Upper lobe of right lung (tissue), 1 donor: ENCODE measurements around the gene UPF2. TPM values are rescaled to one million over a fixed set of nuclear protein-coding genes. Genes with fewer than 3 reads are reported as not detected.
"Not testable (repeated sequence)": the region's sequence is repeated elsewhere in the genome, so short reads cannot be mapped to it uniquely, and the experiment has no call there.

Experiments
- ATAC-seq: fragments of 200-7000 bp; cut with Tn5 transposase; one replicate; pipeline ENCODE4 v1.9.1; 2020; ENCODE audit warnings: mild to moderate bottlenecking, moderate library complexity
- DNase-seq: peaks from one replicate; pipeline ENCODE4 v3.0.0-alpha.2; 2020
- H3K27ac ChIP-seq: fragments of 200-600 bp; one replicate; pipeline ENCODE4 v1.8.0; 2022
- H3K27me3 ChIP-seq: fragments of 200-600 bp; one replicate; pipeline ENCODE4 v1.8.0; 2022; ENCODE audit warnings: mild to moderate bottlenecking
- H3K36me3 ChIP-seq: fragments of 200-600 bp; one replicate; pipeline ENCODE4 v1.8.0; 2022
- H3K4me1 ChIP-seq: fragments of 200-600 bp; one replicate; pipeline ENCODE4 v1.8.0; 2022
- H3K4me3 ChIP-seq: fragments of 200-600 bp; one replicate; pipeline ENCODE4 v1.8.0; 2022; ENCODE audit warnings: mild to moderate bottlenecking
- H3K9me3 ChIP-seq: fragments of 200-600 bp; one replicate; pipeline ENCODE4 v1.8.0; 2022
- intact Hi-C: fragments of 100-400 bp; cut with DNase I; formaldehyde crosslinking; loops from one replicate; pipeline ENCODE4 v1.11.0; 2022
- total RNA-seq: library from RNA; stranded (reverse); fragmentation: NEBNext Ultra II Directional; extraction: Animal tissue kit (Norgen Biotek cat#: 25700); gene quantifications from one replicate; pipeline ENCODE4 v1.2.1, GENCODE V29; 2021
- TF ChIP-seq, protein P1 (sequence below): fragments of 200-600 bp; IDR thresholded peaks from one replicate; pipeline ENCODE4 v1.8.0; 2022; ENCODE audit warnings: antibody characterized with exemption
- donor health status: DM: no; HTN: yes; CAD: no; lungs with severe emphysema.

The UPF2 gene
- total RNA-seq, 1 donor from 2014 or later = 20.1 TPM

DNA sequence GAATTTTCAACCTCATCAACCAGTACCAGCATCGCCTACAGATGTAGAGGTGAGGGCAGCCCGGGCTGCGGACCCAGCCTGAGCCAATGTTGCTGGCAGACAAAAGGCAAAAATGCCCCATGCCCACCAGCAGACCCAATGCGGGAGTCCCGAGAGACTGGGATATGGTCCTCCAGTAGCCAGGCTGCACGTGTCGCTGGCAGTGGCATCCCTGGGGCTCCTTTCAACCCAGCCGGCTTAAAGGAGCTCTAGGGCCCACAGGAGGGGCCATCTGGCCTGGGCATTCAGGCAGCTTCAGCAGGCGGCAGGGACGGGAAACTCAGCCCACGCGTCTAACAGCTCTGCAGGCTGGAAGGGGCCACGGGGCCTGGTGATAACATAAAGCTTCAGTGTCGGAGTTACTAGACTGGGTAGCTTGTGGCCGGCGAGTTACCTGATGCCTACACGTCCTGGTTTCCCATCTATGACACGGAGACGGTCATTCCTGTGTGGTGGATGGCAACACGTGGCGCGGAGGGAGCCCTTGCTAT, 148.8 kb downstream of the UPF2 start:
- intact Hi-C loops = no loop called here
- TF ChIP-seq, protein P1, sequence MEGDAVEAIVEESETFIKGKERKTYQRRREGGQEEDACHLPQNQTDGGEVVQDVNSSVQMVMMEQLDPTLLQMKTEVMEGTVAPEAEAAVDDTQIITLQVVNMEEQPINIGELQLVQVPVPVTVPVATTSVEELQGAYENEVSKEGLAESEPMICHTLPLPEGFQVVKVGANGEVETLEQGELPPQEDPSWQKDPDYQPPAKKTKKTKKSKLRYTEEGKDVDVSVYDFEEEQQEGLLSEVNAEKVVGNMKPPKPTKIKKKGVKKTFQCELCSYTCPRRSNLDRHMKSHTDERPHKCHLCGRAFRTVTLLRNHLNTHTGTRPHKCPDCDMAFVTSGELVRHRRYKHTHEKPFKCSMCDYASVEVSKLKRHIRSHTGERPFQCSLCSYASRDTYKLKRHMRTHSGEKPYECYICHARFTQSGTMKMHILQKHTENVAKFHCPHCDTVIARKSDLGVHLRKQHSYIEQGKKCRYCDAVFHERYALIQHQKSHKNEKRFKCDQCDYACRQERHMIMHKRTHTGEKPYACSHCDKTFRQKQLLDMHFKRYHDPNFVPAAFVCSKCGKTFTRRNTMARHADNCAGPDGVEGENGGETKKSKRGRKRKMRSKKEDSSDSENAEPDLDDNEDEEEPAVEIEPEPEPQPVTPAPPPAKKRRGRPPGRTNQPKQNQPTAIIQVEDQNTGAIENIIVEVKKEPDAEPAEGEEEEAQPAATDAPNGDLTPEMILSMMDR = no peak
- Histone ChIP-seq H3K27ac (no peak overlapping the region), H3K4me1 (peaks cover 3% of the 10 kb centered on the region), H3K9me3 (no peaks in the 10 kb centered on the region), H3K4me3 (no peak overlapping the region), H3K27me3 (no peaks in the 10 kb centered on the region), H3K36me3 (no peaks in the 10 kb centered on the region)
- ATAC-seq (no peak), DNase-seq (peak; percentile 43)

DNA sequence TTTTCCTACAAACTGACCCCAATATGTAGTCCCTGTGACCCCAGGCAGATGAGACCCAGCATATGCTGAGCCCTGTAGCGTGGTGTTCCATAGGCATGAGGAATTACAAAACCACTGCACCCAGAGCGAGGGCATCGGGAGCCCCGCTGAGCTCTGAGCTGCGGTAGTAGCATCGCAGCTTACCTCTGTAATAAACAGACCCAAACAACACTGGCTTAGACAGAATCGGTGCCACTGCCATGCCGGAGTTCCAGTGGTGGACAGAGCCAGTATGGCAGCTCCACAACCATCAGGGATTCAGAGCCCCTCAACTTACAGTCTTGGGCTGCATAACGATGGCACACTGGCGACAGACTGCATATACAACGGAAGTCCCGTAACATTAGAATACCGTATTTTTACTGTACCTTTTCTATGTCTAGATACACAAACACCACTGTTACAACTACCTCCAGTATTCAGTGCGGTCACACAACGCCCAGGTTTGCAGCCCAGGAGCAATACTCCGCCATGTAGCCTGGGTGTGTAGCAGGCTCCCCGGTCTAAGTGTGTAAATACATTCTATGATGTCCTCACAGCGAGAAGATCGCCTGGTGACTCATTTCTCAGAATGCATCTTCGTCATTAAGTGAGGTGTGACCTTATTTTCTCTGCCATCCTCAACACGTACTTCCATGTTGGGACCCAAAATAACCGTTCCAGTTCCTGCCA, 150.7 kb downstream of the UPF2 start:
- no peak overlapping the region for H3K4me3 ChIP-seq
- H3K27ac ChIP-seq = no peak overlapping the region
- TF ChIP-seq, protein P1 = no peak
- no peaks in the 10 kb centered on the region for H3K9me3 ChIP-seq
- no peaks in the 10 kb centered on the region for H3K4me1 ChIP-seq
- no peak for DNase-seq
- no peaks in the 10 kb centered on the region for H3K27me3 ChIP-seq
- no peaks in the 10 kb centered on the region for H3K36me3 ChIP-seq
- no peak for ATAC-seq
- intact Hi-C loops = no loop called here

DNA sequence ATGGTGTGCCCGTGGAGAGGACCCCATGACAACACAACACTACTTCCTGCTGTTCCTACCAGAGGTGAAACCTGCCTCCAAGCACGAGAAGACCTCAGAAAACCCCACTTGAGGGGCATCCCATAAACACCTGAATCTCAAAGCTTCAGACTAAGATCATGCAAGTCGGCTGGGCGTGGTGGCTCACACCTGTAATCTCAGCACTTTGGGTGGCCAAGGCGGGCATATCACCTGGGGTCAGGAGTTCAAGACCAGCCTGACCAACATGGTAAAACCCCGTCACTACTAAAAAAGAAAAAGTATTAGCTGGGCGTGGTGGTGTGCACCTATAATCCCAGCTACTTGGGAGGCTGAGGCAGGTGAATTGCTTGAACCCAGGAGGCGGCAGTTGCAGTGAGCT, 153.3 kb downstream of the UPF2 start:
- H3K4me3 ChIP-seq, H3K4me1 ChIP-seq, H3K27ac ChIP-seq, ATAC-seq, H3K9me3 ChIP-seq, intact Hi-C loops, H3K36me3 ChIP-seq, H3K27me3 ChIP-seq: not testable (repeated sequence)
- DNase-seq = peak; percentile 19

DNA sequence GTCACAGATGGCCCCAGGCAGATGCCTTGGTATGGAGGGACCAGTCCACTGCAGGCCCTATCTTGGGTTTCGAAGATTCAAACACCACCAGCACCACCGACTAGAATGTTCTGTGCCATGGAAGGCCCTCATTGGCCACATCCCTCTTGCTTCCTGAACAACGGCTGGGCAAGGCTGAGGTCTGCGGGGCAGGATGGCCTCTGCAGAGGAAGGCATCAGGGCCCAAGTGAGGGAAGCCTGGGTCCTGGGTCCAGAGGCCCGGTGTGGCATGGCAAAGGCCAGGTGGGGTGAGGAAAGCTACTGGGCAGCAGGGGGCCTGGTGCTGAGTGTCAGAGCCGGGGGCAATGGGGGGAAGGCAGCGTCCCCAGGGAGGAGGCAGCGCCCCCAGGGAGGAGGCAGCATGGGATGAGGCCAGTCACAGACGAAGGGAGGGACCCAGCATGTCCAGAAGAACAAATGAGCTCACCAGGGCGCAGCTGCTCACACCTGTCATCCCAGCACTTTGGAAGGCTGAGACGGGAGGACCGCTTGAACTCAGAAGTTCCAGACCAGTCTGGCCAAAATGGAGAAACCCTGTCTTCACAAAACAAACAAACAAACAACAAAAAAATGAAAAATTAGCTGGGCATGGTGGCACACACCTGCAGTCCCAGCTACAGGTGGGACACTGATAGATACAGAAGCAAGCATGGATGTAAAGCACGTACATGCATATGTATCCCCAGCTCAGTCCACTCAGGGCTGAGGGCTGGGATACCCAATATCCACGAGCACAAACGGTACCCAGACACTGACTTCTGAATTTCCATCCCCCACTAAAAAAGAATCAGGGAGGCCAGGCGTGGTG, 155.0 kb downstream of the UPF2 start:
- Histone ChIP-seq H3K27me3 (no peaks in the 10 kb centered on the region), H3K9me3 (no peaks in the 10 kb centered on the region), H3K4me1 (no peaks in the 10 kb centered on the region), H3K4me3 (no peak overlapping the region), H3K27ac (no peak overlapping the region), H3K36me3 (no peaks in the 10 kb centered on the region)
- no peak for ATAC-seq
- intact Hi-C loops = no loop called here
- peak; percentile 59 for DNase-seq
- TF ChIP-seq, protein P1 = no peak

DNA sequence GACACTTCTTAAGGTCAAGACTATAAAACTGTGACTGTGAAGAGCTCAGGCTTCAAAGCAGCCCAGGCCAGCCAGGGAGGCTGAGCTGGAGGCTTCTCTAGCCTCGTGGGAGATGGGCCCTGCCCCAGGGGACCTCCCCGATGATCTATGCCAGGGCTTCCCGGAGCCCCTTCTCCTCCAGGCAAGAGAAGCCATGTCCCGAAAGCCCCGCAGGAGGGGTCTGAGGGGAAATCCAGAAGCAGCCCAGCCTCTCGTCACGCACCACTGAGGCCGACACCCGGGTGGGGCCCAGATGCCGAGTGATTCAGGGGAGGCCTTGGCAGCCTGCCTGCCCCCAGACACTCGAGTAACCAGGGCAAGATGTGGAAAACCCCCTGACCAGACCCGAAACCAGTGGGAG, 155.8 kb downstream of the UPF2 start:
- no peaks in the 10 kb centered on the region for H3K9me3 ChIP-seq
- DNase-seq (peak; percentile 57), ATAC-seq (no peak)
- TF ChIP-seq, protein P1 = no peak
- H3K4me1 ChIP-seq = no peaks in the 10 kb centered on the region
- no peaks in the 10 kb centered on the region for H3K27me3 ChIP-seq
- H3K27ac ChIP-seq = no peak overlapping the region
- no peak overlapping the region for H3K4me3 ChIP-seq
- intact Hi-C loops = no loop called here
- no peaks in the 10 kb centered on the region for H3K36me3 ChIP-seq

DNA sequence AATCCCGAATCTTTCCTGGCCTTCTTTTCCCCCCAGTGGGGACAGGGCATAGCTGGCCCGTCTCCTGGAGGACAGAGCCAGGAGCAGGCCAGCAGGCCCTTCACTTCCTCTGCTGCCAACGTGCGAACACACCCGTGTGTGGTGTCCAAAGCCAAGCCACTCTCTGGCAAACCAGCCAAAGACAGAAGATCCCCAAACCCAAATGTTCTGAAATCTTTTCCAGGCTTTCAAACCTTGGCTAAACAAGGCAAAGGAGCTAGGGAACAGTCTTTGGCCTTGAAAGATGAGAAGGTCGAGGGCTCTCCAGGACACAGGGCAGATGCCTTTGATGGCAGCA, 156.5 kb downstream of the UPF2 start:
- no peak overlapping the region for H3K27ac ChIP-seq
- ATAC-seq (no peak), DNase-seq (no peak)
- H3K9me3 ChIP-seq = no peaks in the 10 kb centered on the region
- intact Hi-C loops = no loop called here
- H3K4me3 ChIP-seq = no peak overlapping the region
- TF ChIP-seq, protein P1 = no peak
- H3K27me3 ChIP-seq = no peaks in the 10 kb centered on the region
- no peaks in the 10 kb centered on the region for H3K36me3 ChIP-seq
- H3K4me1 ChIP-seq = no peaks in the 10 kb centered on the region
